Nephron progenitor cell (in vitro differentiated cells): ENCODE results near the gene PKN2.
A peak's percentile ranks its signal among the peaks of the same experiment; 100 is the strongest.

Source experiments
- DNase-seq: peaks from one replicate; pipeline ENCODE4 v3.0.0; 2021
- H3K27ac Mint-ChIP-seq: 2 replicates; pipeline ENCODE4 v1.8.0; 2021; ENCODE audit warnings: mild to moderate bottlenecking, moderate library complexity, mixed read lengths
- H3K27me3 Mint-ChIP-seq: 2 replicates; pipeline ENCODE4 v1.8.0; 2021; ENCODE audit warnings: mild to moderate bottlenecking, low read depth, mixed read lengths; ENCODE audit not compliant: poor library complexity
- H3K36me3 Mint-ChIP-seq: 2 replicates; pipeline ENCODE4 v1.8.0; 2021; ENCODE audit warnings: low read depth, mixed read lengths
- H3K4me1 Mint-ChIP-seq: 2 replicates; pipeline ENCODE4 v1.8.0; 2021; ENCODE audit warnings: mixed read lengths
- H3K4me3 Mint-ChIP-seq: 2 replicates; pipeline ENCODE4 v1.8.0; 2021; ENCODE audit warnings: mild to moderate bottlenecking, moderate library complexity, mixed read lengths
- H3K9me3 Mint-ChIP-seq: 2 replicates; pipeline ENCODE4 v1.8.0; 2021; ENCODE audit warnings: mild to moderate bottlenecking, moderate library complexity, mixed read lengths
- TF ChIP-seq, protein P1 (sequence below): fragments of 200-600 bp; sonication (generic); IDR thresholded peaks from 2 replicates; pipeline ENCODE4 v1.5.0; 2021; ENCODE audit warnings: antibody characterized with exemption

PKN2 gene

DNA sequence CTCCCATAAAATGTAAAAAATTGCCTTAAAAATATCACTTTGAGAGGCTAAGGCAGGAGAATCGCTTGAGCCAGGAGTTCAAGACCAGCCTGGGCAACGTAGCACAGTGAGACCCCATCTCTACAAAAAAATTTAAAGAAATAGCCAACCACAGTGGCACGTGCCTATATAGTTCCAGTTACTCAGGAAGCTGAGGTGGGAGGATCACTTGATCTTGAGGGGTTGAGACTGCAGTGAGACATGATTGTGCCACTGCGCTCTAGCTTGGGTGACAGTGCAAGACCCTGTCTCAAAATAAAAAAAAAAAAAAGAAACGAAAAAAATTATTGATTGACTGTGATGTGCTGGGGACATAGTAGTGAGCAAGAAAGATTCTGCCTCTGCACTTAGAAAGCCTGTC is 38.4 kb downstream of the PKN2 start:
- Mint-ChIP-seq H3K27me3 (no peaks in the 10 kb centered on the region), H3K9me3 (peaks cover 29% of the 10 kb centered on the region), H3K4me1 (no peaks in the 10 kb centered on the region), H3K4me3 (no peak overlapping the region), H3K36me3 (peaks cover 65% of the 10 kb centered on the region), H3K27ac (peak overlapping the region; percentile 31)
- TF ChIP-seq, protein P1, sequence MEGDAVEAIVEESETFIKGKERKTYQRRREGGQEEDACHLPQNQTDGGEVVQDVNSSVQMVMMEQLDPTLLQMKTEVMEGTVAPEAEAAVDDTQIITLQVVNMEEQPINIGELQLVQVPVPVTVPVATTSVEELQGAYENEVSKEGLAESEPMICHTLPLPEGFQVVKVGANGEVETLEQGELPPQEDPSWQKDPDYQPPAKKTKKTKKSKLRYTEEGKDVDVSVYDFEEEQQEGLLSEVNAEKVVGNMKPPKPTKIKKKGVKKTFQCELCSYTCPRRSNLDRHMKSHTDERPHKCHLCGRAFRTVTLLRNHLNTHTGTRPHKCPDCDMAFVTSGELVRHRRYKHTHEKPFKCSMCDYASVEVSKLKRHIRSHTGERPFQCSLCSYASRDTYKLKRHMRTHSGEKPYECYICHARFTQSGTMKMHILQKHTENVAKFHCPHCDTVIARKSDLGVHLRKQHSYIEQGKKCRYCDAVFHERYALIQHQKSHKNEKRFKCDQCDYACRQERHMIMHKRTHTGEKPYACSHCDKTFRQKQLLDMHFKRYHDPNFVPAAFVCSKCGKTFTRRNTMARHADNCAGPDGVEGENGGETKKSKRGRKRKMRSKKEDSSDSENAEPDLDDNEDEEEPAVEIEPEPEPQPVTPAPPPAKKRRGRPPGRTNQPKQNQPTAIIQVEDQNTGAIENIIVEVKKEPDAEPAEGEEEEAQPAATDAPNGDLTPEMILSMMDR = no peak
- no peak for DNase-seq

DNA sequence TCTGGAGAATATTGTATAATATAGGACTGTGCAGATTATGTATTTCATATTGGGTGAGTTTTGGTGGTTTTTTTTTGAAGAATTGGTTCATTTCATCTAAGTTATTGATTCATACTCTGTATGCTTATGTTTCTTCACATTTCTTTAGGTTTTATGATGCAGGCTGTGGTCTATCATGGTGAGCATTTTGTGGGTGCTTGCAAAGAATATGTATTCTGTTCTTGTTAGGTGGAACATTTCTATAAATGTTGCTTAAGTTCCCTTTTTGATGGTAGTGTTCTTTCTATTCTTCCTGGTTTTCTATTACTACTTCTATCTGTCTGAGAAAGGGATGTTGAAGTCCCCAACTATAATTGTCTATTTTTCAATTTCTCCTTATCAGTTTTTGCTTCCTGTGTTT is 42.6 kb downstream of the PKN2 start:
- Mint-ChIP-seq H3K4me1 (no peaks in the 10 kb centered on the region), H3K4me3 (no peak overlapping the region), H3K9me3 (peaks cover under 1% of the 10 kb centered on the region), H3K36me3 (peaks cover 60% of the 10 kb centered on the region), H3K27ac (peak overlapping the region; percentile 70), H3K27me3 (no peaks in the 10 kb centered on the region)
- no peak for DNase-seq
- TF ChIP-seq, protein P1 = no peak

DNA sequence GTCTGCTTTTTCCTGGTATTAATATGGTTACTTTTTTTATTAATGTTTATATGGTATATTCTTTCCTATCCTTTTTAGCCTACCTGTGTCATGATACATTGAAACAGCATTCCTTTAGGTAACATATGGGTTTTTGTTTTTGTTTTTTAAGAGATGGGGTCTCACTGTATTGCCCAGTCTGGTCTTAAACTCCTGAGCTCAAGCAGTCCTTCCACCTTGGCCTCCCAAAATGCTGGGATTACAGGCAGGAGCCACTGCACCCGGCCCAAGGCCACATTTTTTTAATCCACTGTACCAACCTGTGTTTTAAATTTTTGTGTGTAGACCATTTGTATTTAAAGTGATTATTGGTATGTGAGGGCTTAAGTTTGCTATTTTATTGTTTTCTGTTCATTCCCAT is 43.1 kb downstream of the PKN2 start:
- H3K27me3 Mint-ChIP-seq = no peaks in the 10 kb centered on the region
- TF ChIP-seq, protein P1 = no peak
- peaks cover 4% of the 10 kb centered on the region for H3K9me3 Mint-ChIP-seq
- no peak overlapping the region for H3K27ac Mint-ChIP-seq
- no peaks in the 10 kb centered on the region for H3K4me1 Mint-ChIP-seq
- H3K36me3 Mint-ChIP-seq = peaks cover 62% of the 10 kb centered on the region
- no peak for DNase-seq
- no peak overlapping the region for H3K4me3 Mint-ChIP-seq

DNA sequence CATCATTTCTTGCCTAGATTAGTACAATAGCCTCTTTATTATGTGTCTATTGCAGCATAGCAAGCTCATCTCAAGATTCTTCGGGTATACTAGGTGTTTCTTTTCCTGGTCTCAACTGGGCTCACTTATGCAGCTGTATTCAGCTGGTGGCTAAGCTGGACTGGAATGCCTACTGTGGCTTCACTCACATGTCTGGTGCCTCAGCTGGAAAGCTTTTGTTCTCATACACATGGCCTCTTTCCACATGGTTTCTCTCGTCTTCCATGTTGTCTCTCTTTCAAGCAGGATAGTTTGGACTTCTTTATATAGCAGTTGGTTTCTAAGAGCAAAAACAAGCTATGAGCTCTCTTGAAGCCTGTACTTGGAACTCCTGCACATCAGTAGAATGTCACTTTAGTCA is 45.2 kb downstream of the PKN2 start:
- H3K9me3 Mint-ChIP-seq = peaks cover 20% of the 10 kb centered on the region
- no peaks in the 10 kb centered on the region for H3K27me3 Mint-ChIP-seq
- peaks cover 73% of the 10 kb centered on the region for H3K36me3 Mint-ChIP-seq
- TF ChIP-seq, protein P1 = no peak
- H3K4me1 Mint-ChIP-seq = no peaks in the 10 kb centered on the region
- no peak for DNase-seq
- H3K27ac Mint-ChIP-seq = no peak overlapping the region
- no peak overlapping the region for H3K4me3 Mint-ChIP-seq

DNA sequence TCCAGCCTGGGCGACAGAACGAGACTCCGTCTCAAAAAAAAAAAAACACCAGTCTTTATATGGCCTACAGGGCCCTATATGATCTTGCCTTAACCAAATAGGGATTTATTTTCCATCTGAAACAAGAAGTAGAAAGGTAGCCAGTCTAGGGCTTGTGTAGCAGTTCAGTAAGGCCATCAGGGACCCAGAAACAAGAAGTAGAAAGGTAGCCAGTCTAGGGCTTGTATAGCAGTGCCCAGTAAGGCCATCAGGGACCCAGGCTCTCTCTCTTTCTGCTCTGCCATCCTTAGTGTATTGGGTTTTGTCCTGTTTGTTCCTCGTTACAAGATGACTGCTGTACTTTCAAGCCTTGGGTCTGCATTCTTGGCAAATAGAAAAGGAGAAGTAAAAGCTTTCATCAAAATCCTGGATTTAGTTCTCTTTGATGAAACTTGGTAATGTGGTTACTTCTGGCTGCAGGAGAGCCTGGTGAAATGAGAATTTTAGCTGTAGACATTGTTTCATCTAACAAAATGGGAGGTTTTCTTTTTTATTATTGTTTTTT is 46.1 kb downstream of the PKN2 start:
- DNase-seq = no peak
- Mint-ChIP-seq H3K27me3 (no peaks in the 10 kb centered on the region), H3K4me3 (no peak overlapping the region), H3K27ac (peak overlapping the region; percentile 91), H3K36me3 (peaks cover 82% of the 10 kb centered on the region), H3K4me1 (no peaks in the 10 kb centered on the region), H3K9me3 (peaks cover 29% of the 10 kb centered on the region)
- TF ChIP-seq, protein P1 = no peak

DNA sequence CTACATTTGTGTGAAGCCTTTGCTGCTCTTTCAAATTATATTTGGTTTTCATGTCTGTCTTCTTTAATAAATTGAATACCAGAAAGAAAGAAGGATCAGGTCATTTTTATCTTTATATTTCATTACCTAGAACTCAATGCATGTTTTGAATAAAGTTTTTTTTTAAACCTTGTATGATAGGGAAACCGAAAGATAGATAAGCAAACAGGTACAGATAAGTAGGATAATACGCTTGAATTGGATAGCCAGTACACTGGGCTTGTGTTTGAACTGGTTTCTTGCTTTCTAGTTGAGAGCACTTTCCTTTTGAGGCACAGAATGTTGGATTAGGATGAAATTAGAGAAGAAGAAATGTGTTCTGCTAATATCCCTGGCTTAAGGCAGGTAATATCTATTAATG is 46.9 kb downstream of the PKN2 start:
- peaks cover 37% of the 10 kb centered on the region for H3K9me3 Mint-ChIP-seq
- DNase-seq = no peak
- H3K36me3 Mint-ChIP-seq = peaks cover 90% of the 10 kb centered on the region
- no peak overlapping the region for H3K4me3 Mint-ChIP-seq
- no peaks in the 10 kb centered on the region for H3K4me1 Mint-ChIP-seq
- TF ChIP-seq, protein P1 = no peak
- H3K27me3 Mint-ChIP-seq = no peaks in the 10 kb centered on the region
- peak overlapping the region; percentile 75 for H3K27ac Mint-ChIP-seq
